ENCODE data around the gene SCGB1D2.
"Not testable (repeated sequence)": the region's sequence is repeated elsewhere in the genome, so short reads cannot be mapped to it uniquely, and the experiment has no call there.

- not testable (repeated sequence) for TF ChIP-seq CTCF (conservative IDR thresholded peaks at IDR 0.05; ENCODE audit: low read depth, low read length); CHD1 (IDR thresholded peaks at IDR 0.05; ENCODE audit: low read depth, low read length); RAD21 (IDR thresholded peaks at IDR 0.05; ENCODE audit: low read length); MAZ (IDR thresholded peaks at IDR 0.05; ENCODE audit: borderline replicate concordance, low read depth, low read length); BHLHE40 (IDR thresholded peaks at IDR 0.05; ENCODE audit: low read depth, low read length); POLR2A (IDR thresholded peaks at IDR 0.05; ENCODE audit: low read depth, low read length); SMC3 (IDR thresholded peaks at IDR 0.05; ENCODE audit: low read depth, low read length); RFX5 (IDR thresholded peaks at IDR 0.05; ENCODE audit: low read depth, low read length)
Observed at GRCh38 chr11:62197400-62197799, 44.6 kb upstream of the SCGB1D2 start.

All from IMR-90 (cell line).